Spleen (tissue), 11 donors: ENCODE results near the gene LRMDA. TPM values are rescaled to one million over a fixed set of nuclear protein-coding genes. Genes with fewer than 3 reads are reported as not detected.

Experiments used
- DNase-seq: peaks from one replicate; pipeline ENCODE4 v3.0.0-alpha.2; 2020
- H3K27ac ChIP-seq, 8 donors: fragments of 200-600 bp; sonication (generic) in 7 of 8; 1 replicate in 4 of 8; 2 replicates in 4 of 8; pipeline versions ENCODE4 v1.5.0 to v1.8.0; 2016 to 2021; ENCODE audit warnings: inconsistent platforms in 4 of 8, mild to moderate bottlenecking in 4 of 8, moderate library complexity in 1 of 8
- H3K27me3 ChIP-seq, 7 donors: fragments of 200-600 bp; sonication (generic) in 6 of 7; replicated peaks in 1 of 7; 1 replicate in 4 of 7; 2 replicates in 3 of 7; pipeline versions ENCODE4 v1.5.0 to v1.8.0; 2016 to 2021; ENCODE audit warnings: inconsistent platforms in 3 of 7, mild to moderate bottlenecking in 1 of 7
- H3K36me3 ChIP-seq, 6 donors: fragments of 200-600 bp; sonication (generic) in 5 of 6; 1 replicate in 4 of 6; 2 replicates in 2 of 6; pipeline versions ENCODE4 v1.5.0 to v1.8.0; 2016 to 2021; ENCODE audit warnings: inconsistent platforms in 2 of 6
- H3K4me1 ChIP-seq, 6 donors: fragments of 200-600 bp; sonication (generic) in 5 of 6; 1 replicate in 3 of 6; 2 replicates in 3 of 6; pipeline versions ENCODE4 v1.5.0 to v1.8.0; 2016 to 2021; ENCODE audit warnings: inconsistent platforms in 3 of 6
- H3K4me3 ChIP-seq, 8 donors: fragments of 200-600 bp; sonication (generic) in 7 of 8; 1 replicate in 4 of 8; 2 replicates in 4 of 8; pipeline versions ENCODE4 v1.5.0 to v1.8.0; 2016 to 2021; ENCODE audit warnings: inconsistent platforms in 4 of 8, mild to moderate bottlenecking in 4 of 8, moderate library complexity in 2 of 8
- H3K9me3 ChIP-seq, 8 donors: fragments of 200-600 bp; sonication (generic) in 7 of 8; 1 replicate in 4 of 8; 2 replicates in 4 of 8; pipeline versions ENCODE4 v1.5.0 to v1.8.0; 2016 to 2021; ENCODE audit warnings: inconsistent platforms in 4 of 8
- POLR2A ChIP-seq, 3 donors: fragments of 450-650 bp; IDR thresholded peaks; one replicate each; pipeline ENCODE4 v1.5.1; 2017; ENCODE audit warnings: antibody characterized with exemption in 3 of 3, mild to moderate bottlenecking in 1 of 3
- POLR2AphosphoS5 ChIP-seq, 3 donors: sonication (generic); formaldehyde crosslinking; IDR thresholded peaks; one replicate each; pipeline ENCODE4 v1.5.1; 2017; ENCODE audit warnings: antibody characterized with exemption in 3 of 3
- WGBS, 5 donors: extraction: QIAGEN DNeasy Blood & Tissue Kit in 3 of 5; methylation state at CpG; one replicate each; pipeline versions ENCODE4 v1.1.5 to v1.1.7; 2013 to 2018; 5-methylcytosine and 5-hydroxymethylcytosine counted together
- intact Hi-C: fragments of 100-400 bp; cut with DNase I; formaldehyde crosslinking; loops from one replicate; pipeline ENCODE4 v1.15.0; 2023; ENCODE audit warnings: low total_unique reads
- polyA plus RNA-seq, 3 donors: library from polyadenylated mRNA; stranded (reverse); fragments of 200-250 nt; gene quantifications; one replicate each; pipeline ENCODE4 v1.2.1, GENCODE V29; 2013
- total RNA-seq, 7 donors: library from RNA; depleted of rRNA in 3 of 7; stranded (reverse); fragments of >200 nt in 3 of 7; fragmentation: NEBNext Ultra II Directional in 4 of 7; extraction: Animal tissue kit (Norgen Biotek cat#: 25700) in 4 of 7; gene quantifications; one replicate each; pipeline versions ENCODE4 v1.1.0 to v1.2.1, GENCODE V29; 2016 to 2021
- TF ChIP-seq, protein P1 (sequence below), 11 experiments: fragments of 200-600 bp in 7 of 11; fragments of 450-650 bp in 4 of 11; sonication (generic) in 4 of 11; IDR thresholded peaks in 8 of 11; conservative IDR thresholded peaks in 3 of 11; 1 replicate in 7 of 11; 2 replicates in 4 of 11; pipeline versions ENCODE4 v1.4.0 to v1.8.0; 2016 to 2021; ENCODE audit warnings: antibody characterized with exemption in 11 of 11, inconsistent platforms in 4 of 11, mild to moderate bottlenecking in 1 of 11
- donor health status: healthy with polysubstance abuse.
- donor health status: DM: no; HTN: no; CAD: no; lungs with moderate emphysema.
- donor health status: DM: no; HTN: no; CAD: no.
- donor health status: Bipolar disorder and iron deficiency.
- donor health status: healthy.
- donor health status: DM: no; HTN: no; CAD: no.
- donor health status: DM: yes; HTN: yes; CAD: no.

The LRMDA gene
- total and polyA plus RNA-seq, 10 donors: 7.3 to 46.6 (median 28.2) TPM

DNA sequence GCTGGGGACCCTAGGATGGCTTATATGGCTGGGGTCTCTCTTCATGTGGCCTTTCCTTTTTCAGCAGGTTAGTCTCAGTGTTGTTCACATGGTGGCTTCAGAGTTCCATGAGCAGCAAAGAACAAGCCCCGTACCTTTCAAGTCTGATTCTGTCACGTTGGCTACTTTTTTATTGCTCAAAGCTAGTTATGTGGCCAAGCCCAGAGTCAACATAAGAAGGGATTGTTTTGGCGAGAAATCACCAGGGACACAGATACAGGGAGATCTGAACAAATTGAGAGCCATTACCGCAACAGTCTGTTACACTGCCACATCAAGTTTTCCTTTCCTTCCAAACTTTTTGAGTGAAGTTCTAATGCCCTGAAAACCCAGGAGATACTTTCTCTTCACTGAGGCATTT is 770.5 kb downstream of the LRMDA start:
- no peaks in the 10 kb centered on the region for H3K9me3 ChIP-seq
- no peak overlapping the region for H3K4me3 ChIP-seq
- no peaks in the 10 kb centered on the region for H3K27me3 ChIP-seq
- no peak overlapping the region for H3K27ac ChIP-seq
- no peak for TF ChIP-seq POLR2A (IDR thresholded peaks at IDR 0.05)
- TF ChIP-seq, protein P1, sequence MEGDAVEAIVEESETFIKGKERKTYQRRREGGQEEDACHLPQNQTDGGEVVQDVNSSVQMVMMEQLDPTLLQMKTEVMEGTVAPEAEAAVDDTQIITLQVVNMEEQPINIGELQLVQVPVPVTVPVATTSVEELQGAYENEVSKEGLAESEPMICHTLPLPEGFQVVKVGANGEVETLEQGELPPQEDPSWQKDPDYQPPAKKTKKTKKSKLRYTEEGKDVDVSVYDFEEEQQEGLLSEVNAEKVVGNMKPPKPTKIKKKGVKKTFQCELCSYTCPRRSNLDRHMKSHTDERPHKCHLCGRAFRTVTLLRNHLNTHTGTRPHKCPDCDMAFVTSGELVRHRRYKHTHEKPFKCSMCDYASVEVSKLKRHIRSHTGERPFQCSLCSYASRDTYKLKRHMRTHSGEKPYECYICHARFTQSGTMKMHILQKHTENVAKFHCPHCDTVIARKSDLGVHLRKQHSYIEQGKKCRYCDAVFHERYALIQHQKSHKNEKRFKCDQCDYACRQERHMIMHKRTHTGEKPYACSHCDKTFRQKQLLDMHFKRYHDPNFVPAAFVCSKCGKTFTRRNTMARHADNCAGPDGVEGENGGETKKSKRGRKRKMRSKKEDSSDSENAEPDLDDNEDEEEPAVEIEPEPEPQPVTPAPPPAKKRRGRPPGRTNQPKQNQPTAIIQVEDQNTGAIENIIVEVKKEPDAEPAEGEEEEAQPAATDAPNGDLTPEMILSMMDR (IDR thresholded peaks at IDR 0.05 in 8 of 11, conservative IDR thresholded peaks at IDR 0.05 in 3 of 11): no peak
- no peak for TF ChIP-seq POLR2AphosphoS5 (IDR thresholded peaks at IDR 0.05)
- H3K4me1 ChIP-seq: no peaks in the 10 kb centered on the region
- DNase-seq: no peak
- no peaks in the 10 kb centered on the region for H3K36me3 ChIP-seq
- 84 to 91% (median 88%) methylated on average over 4 of the region's 4 CpGs for WGBS, 5 donors
- intact Hi-C loops: no loop called here

DNA sequence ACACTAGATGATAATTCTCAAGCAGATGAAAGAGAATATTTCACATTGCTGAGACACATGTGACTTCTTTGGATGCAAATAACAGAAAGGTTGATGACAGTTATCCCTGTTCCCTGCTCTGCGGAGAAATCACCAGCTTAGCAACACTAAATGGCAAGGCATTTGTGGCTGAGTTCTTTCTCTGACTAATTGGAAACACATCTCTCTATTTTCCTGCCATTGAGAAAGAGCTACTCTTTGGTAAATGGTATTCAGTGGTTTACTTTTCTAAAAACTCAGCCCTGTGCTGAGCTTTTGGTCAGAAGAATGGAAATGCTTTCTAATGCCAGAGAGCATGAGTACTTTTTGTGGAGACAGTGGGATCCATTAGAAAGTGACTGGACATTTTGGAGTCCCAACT is 771.4 kb downstream of the LRMDA start:
- H3K27ac ChIP-seq: no peak overlapping the region
- H3K36me3 ChIP-seq: no peaks in the 10 kb centered on the region
- intact Hi-C loops: no loop called here
- TF ChIP-seq POLR2A (IDR thresholded peaks at IDR 0.05) (no peak), POLR2AphosphoS5 (IDR thresholded peaks at IDR 0.05) (no peak)
- TF ChIP-seq, protein P1 (IDR thresholded peaks at IDR 0.05 in 8 of 11, conservative IDR thresholded peaks at IDR 0.05 in 3 of 11): no peak
- DNase-seq: no peak
- no peaks in the 10 kb centered on the region for H3K4me1 ChIP-seq
- H3K4me3 ChIP-seq: no peak overlapping the region
- 83 to 100% (median 94%) methylated on average over 1 of the region's 1 CpG for WGBS, 5 donors
- no peaks in the 10 kb centered on the region for H3K27me3 ChIP-seq
- no peaks in the 10 kb centered on the region for H3K9me3 ChIP-seq

DNA sequence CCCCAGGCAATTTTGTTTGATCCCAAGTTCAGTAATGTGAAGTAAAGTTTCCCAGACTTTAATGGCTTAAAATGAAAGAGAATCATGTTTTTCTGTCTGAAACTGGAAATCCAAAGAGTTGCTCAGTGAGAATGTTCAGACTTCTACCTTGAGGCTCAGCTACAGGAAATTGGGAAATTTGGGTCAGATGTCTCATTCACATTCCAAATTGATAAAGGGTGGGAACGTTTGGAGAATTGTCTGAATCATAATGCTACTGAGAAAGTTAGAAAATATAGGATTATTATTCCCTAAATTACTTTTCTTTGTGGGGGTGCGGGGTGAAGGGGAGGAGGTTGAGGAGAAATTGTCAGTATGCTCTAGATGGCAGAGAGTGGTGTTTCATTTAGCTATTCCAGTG is 773.9 kb downstream of the LRMDA start:
- Histone ChIP-seq H3K27ac (no peak overlapping the region), H3K36me3 (no peaks in the 10 kb centered on the region), H3K4me1 (no peaks in the 10 kb centered on the region), H3K4me3 (no peak overlapping the region), H3K9me3 (no peaks in the 10 kb centered on the region), H3K27me3 (no peaks in the 10 kb centered on the region)
- no peak for TF ChIP-seq POLR2AphosphoS5 (IDR thresholded peaks at IDR 0.05)
- TF ChIP-seq, protein P1 (IDR thresholded peaks at IDR 0.05 in 8 of 11, conservative IDR thresholded peaks at IDR 0.05 in 3 of 11): no peak
- no peak for TF ChIP-seq POLR2A (IDR thresholded peaks at IDR 0.05)
- no peak for DNase-seq
- WGBS, 5 donors: 25 to 85% (median 72%) methylated on average over 2 of the region's 2 CpGs
- intact Hi-C loops: no loop called here

DNA sequence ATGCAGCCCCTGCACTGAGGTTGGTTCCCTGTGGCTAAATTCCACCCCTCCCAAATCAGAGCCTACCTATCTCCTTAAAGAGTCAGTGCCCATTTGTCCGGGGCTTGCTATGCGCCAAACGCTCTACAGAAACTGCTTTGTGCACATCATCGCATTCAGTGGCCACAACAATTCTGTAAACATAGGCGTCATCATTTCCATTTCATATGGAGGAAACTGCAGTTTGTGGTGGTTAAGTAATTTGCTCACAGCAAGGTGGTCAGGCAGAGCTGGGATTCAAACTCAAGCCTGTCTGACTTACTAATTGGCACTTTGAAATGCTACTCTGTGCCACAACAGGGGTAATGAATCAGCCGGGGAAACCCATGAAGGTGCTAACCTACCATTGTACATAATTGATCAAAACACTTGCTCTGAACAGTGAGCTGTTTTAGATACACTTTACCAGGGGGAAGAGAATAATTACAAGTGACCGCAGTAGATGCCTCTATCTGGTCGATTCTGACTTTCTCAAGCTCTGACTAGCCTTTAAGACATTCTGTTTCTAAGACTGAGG is 775.5 kb downstream of the LRMDA start:
- intact Hi-C loops: no loop called here
- no peak for DNase-seq
- H3K27ac ChIP-seq: no peak overlapping the region
- TF ChIP-seq POLR2AphosphoS5 (IDR thresholded peaks at IDR 0.05) (no peak), POLR2A (IDR thresholded peaks at IDR 0.05) (no peak)
- TF ChIP-seq, protein P1 (IDR thresholded peaks at IDR 0.05 in 8 of 11, conservative IDR thresholded peaks at IDR 0.05 in 3 of 11): no peak
- no peaks in the 10 kb centered on the region for H3K27me3 ChIP-seq
- H3K4me3 ChIP-seq: no peak overlapping the region
- no peaks in the 10 kb centered on the region for H3K4me1 ChIP-seq
- H3K36me3 ChIP-seq: no peaks in the 10 kb centered on the region
- no peaks in the 10 kb centered on the region for H3K9me3 ChIP-seq
- 88 to 95% (median 93%) methylated on average over 7 to 8 of the region's 8 CpGs for WGBS, 5 donors
